Putamen (tissue), 1 donor: ENCODE measurements around the gene BCAN.
A peak's percentile ranks its signal among the peaks of the same experiment; 100 is the strongest.
"Not testable (repeated sequence)": the region's sequence is repeated elsewhere in the genome, so short reads cannot be mapped to it uniquely, and the experiment has no call there.

Experiments used
- DNase-seq: peaks from one replicate; pipeline ENCODE4 v3.0.0-alpha.2; 2016; ENCODE audit warnings: low spot score

BCAN gene, protein sequence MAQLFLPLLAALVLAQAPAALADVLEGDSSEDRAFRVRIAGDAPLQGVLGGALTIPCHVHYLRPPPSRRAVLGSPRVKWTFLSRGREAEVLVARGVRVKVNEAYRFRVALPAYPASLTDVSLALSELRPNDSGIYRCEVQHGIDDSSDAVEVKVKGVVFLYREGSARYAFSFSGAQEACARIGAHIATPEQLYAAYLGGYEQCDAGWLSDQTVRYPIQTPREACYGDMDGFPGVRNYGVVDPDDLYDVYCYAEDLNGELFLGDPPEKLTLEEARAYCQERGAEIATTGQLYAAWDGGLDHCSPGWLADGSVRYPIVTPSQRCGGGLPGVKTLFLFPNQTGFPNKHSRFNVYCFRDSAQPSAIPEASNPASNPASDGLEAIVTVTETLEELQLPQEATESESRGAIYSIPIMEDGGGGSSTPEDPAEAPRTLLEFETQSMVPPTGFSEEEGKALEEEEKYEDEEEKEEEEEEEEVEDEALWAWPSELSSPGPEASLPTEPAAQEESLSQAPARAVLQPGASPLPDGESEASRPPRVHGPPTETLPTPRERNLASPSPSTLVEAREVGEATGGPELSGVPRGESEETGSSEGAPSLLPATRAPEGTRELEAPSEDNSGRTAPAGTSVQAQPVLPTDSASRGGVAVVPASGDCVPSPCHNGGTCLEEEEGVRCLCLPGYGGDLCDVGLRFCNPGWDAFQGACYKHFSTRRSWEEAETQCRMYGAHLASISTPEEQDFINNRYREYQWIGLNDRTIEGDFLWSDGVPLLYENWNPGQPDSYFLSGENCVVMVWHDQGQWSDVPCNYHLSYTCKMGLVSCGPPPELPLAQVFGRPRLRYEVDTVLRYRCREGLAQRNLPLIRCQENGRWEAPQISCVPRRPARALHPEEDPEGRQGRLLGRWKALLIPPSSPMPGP

DNA sequence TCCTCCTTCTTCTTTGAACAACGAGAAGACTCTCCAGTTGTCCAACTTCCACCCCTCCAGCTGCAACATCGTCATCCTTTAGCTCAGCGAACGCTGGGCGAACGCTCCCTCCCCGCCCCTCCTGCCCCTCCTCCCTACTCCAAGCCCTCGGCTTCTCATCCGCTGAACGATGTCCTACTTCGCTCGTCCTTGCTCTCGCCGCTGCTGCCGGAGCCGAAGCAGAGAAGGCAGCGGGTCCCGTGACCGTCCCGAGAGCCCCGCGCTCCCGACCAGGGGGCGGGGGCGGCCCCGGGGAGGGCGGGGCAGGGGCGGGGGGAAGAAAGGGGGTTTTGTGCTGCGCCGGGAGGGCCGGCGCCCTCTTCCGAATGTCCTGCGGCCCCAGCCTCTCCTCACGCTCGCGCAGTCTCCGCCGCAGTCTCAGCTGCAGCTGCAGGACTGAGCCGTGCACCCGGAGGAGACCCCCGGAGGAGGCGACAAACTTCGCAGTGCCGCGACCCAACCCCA is at the start of gene BCAN:
BCAN (plus strand) TSS at position 357 of the 504 bp plus-strand sequence. CDS start 3,938 bp downstream, outside the sequence.
- DNase-seq = peak; percentile 69

DNA sequence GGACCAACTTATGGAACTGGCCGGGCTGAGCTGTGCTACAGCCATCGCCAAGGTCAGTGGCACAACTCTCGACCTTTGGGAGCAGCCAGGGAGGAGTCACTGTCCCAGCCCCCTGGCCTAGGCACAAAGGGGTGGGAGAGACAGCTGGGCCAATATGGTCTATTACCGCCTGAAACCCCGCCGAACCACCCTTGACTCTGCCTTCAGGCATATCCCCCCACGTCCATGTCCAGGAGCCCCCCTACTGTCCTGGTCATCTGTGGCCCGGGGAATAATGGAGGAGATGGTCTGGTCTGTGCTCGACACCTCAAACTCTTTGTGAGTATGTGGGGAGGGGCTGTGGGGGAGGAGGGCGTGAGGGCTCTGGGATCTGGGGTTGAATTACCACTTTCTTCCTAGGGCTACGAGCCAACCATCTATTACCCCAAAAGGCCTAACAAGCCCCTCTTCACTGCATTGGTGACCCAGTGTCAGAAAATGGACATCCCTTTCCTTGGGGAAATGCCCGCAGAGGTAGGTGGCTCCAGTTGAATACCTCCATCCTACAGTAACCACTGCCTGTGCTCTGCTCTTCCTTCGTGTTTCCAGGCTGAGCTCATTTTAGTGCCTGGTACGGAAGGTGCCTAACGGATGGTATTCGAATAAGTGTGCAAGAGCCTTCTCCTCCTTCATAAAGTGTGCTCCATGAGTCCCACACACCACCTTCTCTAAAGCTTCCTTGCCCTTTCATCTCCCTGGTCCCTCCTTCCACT is 49.6 kb upstream of the BCAN start:
- no peak for DNase-seq

DNA sequence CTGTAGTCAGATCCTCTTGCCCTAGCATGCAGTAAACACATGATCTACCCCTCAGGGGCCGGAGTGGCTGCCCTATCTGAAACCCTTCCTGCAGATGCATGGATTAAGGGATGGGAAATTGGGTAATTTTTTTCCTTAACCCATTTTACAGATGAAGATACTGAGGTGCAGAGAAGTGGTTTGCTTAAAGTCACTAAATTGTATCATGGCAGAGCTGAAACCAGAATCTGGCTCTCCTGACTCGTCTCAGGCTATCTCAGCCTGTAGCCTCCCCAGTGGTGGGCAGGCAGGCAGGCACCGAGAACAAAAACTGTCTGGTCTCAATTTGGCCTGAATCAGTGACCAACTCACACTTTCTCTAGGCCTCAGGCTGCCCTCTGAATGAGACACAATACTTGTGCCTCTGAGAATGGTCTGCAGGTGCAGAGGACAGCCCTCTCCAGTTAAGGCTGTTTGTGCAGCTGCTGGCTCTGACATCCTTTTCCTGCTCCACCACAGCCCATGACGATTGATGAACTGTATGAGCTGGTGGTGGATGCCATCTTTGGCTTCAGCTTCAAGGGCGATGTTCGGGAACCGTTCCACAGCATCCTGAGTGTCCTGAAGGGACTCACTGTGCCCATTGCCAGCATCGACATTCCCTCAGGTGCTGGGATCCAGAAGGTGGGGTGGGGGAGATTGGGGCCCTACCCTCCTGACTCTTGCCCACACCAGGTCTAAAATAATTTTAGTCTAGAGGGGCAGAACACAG is 48.8 kb upstream of the BCAN start:
- DNase-seq = no peak

DNA sequence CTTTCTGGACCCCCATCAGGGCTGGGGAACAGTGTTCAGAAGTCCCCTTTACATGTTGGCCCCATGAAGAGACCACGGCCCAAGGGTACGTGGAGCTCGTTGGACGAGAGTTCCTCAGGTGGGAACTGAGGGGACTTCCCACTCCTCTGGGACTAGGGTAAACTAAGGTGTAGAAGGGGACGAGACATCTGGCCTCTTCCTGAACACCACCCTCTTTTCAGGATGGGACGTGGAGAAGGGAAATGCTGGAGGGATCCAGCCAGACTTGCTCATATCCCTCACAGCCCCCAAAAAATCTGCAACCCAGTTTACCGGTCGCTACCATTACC is 48.3 kb upstream of the BCAN start:
- DNase-seq = no peak

DNA sequence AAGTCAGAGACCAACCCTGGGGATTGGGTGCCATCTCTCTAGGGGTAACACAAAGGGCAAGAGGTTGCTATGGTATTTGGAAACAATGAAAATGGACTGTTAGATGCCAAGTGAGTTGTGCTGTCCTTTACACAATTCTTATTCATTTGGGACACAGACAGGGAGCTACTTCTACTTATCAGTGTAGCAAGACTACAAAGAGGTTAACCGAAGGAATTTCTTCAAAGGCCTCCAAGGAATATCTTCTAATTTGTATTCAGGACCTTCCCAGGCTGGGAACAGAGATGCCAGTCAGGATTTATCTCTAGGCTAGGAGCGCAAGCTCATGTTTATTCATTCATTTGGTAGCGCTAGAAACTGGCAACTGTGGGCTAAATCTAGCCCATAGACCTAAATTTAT is 47.7 kb upstream of the BCAN start:
- DNase-seq = no peak

DNA sequence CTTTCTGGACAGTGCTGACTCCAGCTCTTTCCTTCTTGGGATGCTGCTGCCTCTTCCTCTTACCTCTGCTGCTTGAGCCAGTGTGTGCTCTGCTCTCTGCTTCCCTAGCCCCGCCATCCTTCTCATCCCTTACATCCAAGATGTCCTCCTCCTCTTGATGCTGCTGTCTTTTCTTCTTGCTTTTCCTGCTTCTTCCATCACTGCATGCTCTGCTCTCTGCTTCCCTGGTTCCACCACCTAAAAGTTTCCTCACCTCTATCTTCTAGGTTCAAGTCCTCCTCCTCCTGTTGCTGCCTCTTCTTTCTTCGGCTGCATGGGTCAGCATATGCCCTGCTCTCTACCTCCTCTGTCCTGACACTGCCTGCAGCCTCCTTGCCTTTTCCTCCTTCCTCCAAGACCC is 46.9 kb upstream of the BCAN start:
- DNase-seq = no peak

DNA sequence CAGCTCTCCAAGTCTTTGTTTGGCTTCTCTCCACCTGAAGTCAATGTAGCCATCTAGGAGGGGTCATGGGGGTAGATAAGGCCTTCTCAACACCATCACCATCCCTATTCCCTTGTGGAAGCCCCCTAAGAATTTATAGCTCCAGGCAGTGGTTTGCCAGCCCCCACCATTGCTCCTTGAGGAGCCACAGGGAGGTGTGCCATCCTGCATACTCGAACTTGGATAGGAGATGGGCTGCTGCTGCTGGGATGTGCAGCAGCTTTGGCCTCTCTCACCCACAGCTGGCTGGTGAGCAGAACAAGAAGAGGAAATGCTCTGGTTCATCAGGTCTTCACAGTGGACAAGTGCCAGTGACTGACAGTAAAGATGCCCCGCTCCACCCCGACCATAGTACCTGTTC is 45.5 kb upstream of the BCAN start:
- no peak for DNase-seq

DNA sequence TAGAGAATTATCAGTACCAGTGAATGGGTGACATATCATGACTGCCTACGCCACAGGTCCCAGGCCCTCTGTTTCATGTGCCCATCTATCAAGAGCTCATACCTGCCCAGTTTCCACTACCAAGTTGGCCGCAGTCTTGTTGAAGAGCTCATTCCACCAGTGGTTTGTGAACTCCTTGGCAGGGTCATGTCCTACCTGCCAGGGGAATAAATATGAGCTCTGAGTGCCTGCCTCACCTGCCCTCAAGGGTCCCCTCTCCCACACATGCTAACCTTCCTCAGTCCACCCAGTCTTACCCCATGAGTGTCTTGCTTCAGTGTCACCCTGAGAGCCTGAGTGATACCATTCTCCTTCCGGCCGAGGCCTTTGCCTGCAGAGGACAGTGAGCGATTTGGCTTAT is 43.8 kb upstream of the BCAN start:
- no peak for DNase-seq

DNA sequence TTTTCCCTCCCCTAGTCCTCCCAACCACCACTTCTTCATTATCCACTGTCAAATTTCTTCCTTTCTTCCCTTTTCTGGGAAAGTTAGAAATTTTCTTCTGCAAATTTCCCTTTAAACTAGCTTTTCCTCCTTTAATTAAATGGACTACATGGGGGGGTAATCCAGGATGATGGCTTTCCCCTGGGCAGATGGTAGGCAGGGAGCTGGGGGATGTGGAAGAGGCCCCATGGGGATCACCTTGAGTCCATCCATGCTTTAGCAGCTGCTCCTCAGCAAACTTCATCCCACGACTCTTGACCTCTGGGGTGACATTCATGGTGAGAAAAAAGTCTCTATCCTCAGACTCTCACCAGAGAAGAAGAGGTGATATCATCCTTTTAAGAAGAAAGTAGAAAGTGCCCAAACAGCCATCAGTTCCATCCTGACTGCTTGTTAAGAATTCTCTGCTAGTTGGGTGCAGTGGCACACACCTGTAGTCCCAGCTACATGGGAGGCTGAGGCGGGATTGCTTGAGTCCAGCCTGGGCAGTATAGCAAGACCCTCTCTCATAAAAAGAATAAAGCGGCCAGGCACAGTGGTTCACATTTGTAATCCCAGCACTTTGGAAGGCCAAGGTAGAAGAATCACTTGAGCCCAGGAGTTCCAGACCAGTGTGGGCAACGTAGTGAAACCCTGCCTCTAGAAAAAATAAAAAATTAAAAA is 43.0 kb upstream of the BCAN start:
- DNase-seq = no peak

DNA sequence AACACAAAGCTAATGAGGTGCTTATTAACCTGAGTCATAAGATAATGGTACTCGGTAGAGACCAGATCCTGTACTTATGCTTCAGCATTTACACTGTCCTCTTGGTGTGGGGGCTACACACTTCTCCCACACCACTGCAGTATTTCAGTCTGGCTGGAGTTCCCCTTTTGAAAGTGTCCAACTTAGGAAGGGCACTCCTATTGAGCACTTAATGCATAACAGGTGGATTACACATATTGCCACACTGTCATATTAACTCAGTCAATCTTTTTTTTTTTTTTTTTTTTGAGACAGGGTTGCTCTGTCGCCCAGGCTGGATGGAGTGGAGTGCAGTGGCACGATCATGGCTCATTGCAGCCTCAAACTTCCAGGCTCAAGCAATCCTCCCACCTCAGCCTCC is 42.1 kb upstream of the BCAN start:
- no peak for DNase-seq

DNA sequence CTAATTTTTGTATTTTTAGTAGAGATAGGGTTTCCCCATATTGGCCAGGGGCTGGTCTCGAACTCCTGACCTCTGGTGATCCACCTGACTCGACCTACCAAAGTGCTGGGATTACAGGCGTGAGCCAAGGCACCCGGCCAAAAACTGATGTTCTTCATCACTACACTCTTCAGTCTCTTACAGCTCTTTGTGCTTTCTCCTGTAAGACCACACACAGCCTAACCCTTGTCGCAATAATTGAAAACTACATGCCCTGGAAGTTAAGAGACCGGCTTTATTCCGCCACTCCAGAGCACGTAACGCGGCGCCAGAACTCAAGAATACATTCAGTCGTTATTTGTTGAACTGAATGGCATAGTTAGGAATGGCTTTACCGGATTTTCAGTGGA is 41.2 kb upstream of the BCAN start:
- DNase-seq = no peak

DNA sequence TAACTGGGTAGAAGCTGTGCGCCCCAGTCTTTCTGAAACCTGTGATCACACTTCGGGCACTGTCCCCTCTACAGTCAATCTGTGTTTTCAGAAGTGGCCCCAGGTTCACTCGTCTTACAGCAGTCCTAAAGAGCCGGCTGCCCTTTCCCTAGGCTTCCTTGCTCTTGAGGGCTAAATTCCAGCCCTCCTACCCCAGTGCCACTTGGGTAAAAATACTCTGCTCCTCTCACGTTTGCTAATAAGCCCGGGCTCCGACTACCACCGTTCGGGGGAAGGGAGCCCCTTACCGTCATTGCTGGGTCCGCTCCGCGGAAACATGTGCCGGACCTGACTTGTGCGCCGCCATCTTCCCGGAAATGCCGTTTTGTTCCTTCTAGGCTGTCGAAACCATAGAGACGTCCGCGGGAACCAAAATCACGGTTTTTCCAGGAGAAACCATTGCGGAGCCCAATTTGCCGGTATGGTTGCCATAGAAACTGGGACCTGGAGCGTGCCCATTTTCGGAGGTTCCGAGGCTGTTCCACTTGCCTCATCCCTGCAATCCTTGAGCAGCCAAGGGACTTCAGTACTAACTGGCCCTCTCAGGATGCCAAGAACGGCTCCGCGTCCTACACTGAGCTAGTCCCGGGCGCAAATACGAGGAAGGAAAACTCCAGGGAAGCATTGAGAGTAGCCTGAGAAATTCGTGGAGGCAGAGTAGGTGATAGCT is 40.6 kb upstream of the BCAN start, which contains the start of gene GPATCH4:
GPATCH4 (minus strand) TSS at position 358 of the 709 bp plus-strand sequence.
- DNase-seq = peak; percentile 87

DNA sequence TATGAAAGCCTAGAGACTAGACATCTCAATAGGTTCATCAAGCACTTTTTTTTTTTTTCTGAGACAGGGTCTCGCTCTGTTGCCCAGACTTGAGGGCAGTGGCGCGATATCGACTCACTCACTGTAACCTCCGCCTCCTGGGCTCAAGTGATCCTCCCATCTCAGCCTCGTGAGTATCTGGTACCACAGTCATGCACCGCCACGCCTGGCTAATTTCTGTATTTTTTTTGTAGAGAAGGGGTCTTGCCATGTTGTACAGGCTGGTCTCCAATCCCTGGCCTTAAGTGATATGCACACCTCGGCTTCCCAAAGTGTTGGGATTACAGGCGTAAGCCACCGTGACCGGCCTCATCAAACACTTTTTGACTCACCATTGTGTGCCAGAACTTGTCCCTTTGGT is 40.0 kb upstream of the BCAN start:
- DNase-seq = no peak

DNA sequence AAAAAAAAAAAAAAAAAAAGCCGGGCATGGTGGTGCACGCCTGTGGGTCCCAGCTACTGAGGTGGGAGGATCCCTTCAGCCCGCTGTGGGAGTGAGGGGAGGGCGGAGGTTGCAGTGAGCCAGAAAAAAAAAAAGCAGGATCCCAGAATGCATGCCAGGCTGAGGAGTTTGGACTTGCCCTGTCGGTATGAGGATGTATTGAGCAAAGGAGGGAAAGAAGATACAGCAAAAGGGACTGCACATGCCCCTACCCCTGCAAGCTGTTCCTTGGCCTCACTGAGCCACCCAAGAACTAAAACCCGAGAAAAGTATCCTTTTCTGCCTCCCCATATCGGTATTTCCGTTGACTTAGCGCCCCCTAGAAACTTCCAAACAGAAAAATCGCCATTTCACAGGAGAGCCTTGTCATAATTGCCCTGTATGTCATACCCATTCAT is 39.3 kb upstream of the BCAN start:
- no peak for DNase-seq

DNA sequence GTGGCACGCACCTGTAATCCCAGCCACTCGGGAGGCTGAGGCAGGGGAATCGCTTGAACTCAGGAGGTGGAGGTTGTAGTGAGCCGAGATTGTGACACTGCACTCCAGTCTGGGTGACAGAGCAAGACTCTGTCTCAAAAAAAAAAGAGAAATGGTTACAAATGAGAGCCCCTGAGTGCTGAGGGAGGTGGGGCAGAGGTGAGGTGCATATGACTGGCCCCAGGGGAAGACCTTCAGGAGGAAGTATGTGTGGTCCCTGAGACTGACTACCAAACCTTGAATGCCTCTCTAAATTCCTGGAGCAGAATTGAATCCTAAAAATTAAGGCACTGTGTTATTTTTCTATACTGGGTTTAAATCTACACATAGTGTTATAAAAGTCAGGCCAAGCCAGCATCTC is 34.6 kb upstream of the BCAN start:
- not testable (repeated sequence) for DNase-seq

DNA sequence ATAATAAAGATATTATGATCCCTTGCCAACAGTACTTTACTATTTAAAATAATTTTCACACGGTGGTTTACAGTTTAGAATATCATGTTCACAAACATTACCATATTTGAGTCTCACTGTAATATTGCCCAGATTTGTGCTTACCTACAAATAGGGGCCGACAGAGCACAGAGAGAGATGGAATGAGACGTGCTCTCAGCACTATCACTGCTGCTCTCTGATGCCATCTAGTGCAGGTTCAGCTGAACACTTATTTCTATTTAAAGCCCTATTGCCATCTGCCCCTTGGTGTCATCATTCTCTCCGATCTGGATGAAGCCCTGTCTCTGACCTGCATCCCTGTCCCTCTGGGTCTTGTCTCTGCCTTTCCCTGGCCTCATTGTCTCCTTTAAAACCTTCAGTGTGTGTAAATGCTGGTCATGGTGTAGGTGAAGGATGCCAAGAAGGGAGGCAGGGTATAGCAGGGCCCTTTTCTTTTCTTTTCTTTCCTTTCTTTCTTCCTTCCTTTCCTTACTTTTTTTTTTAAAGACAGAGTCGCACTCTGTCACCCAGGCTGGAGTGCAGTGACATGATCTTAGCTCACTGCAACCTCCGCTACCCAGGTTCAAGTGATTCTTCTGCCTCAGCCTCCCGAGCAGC is 33.8 kb upstream of the BCAN start:
- DNase-seq = peak; percentile 81

DNA sequence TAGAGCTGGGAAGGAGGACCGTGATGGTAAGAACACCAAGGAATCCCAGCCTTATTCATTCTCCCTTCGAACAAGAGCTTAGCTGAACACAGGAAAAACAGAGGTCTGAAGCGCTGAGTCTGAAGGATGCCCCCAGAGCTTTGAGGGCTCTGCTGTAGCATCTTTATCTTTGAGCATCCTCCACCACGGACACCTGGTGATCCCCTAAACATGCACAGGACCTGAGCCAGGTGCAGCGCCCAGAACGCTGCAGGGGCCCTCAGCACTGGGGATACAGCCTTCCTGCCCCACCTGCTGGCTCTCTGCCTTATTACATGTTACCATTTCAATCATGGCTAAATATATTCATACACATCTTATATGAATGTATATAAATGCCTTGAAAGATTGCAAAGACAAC is 32.9 kb upstream of the BCAN start:
- no peak for DNase-seq

DNA sequence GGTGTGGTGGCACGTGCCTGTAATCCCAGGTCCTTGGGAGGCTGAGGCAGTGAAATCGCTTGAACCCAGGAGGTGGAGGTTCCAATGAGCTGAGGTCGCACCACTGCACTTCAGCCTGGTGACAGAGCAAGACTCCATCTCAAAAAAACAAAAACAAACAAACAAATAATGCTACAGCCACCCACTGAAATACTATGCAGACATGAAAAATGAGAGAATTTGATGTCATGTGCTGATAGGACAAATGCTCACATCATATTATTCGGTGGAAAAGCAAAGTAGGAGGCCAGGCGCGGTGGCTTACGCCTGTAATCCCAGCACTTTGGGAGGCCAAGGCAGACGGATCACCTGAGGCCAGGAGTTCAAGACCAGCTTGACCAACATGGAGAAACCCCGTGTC is 31.8 kb upstream of the BCAN start:
- not testable (repeated sequence) for DNase-seq

DNA sequence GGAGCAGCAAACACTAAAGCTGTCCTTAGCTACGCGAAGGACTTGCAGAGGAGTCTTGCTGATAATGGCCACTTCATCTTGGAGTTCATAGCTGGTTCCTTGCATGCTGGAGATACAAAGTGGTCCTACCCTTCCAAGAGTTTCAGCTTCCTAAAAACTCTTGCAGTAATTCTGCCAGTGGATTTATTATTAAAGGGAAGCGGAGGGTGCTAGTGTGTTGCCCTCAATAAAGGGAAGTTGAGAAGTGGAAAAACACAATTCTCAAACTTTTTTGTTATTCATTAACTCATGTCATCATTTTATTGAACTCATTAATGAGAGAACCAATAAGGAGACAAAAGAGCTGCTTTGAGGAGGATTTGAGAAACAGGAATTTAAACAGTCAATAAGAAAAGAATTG is 29.3 kb upstream of the BCAN start:
- no peak for DNase-seq

DNA sequence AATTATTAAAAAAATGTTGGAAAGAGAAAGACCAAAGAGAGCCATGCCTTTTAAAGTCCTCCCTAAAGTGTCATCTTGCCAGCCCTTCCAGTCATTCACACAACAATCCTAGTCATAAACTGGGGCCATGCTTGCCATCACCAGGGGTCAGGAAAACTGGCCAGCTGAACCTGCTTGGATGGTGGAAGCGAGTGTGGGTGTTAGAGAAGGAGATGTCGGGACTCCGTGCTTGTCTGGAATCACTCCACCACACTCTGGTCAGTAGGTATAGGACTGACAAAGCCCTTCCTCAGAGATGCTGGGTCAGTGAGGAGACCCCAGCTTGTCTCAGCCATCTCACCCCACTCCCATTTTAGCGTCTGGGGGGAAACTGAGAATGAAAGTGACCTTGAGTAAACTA is 26.0 kb upstream of the BCAN start:
- no peak for DNase-seq
